H1 (cell line): ENCODE results near the gene PTTG1IP2. TPM values are rescaled to one million over a fixed set of nuclear protein-coding genes. Genes with fewer than 3 reads are reported as not detected.

ENCODE experiments used
- BACH1 ChIP-seq: IDR thresholded peaks from 2 replicates; pipeline ENCODE4 v1.6.1; 2012; ENCODE audit warnings: low read length, improper control_type of control experiment
- CHD7 ChIP-seq: fragments of 300-600 bp; sonication (generic); IDR thresholded peaks from 2 replicates; pipeline ENCODE4 v1.7.1; 2012; ENCODE audit warnings: low read length, moderate library complexity, mild to moderate bottlenecking, inconsistent platforms; ENCODE audit not compliant: insufficient replicate concordance
- RAD21 ChIP-seq, 2 experiments: IDR thresholded peaks in 1 of 2; conservative IDR thresholded peaks in 1 of 2; 2 replicates each; pipeline ENCODE4 v1.6.1; 2011; ENCODE audit warnings: low read depth in 2 of 2, low read length in 2 of 2, improper control_type of control experiment in 1 of 2, inconsistent platforms in 1 of 2, mild to moderate bottlenecking in 1 of 2, moderate library complexity in 1 of 2
- SP1 ChIP-seq: IDR thresholded peaks from 2 replicates; pipeline ENCODE4 v1.6.1; 2011; ENCODE audit warnings: low read depth, low read length
- SP4 ChIP-seq: IDR thresholded peaks from 2 replicates; pipeline ENCODE4 v1.6.1; 2012; ENCODE audit warnings: low read length, inconsistent platforms
- TEAD4 ChIP-seq: IDR thresholded peaks from 2 replicates; pipeline ENCODE4 v1.6.1; 2012; ENCODE audit warnings: low read depth, low read length, inconsistent platforms, mixed read lengths
- polyA plus RNA-seq, 7 experiments: library from polyadenylated mRNA; depleted of rRNA in 3 of 7; stranded (reverse) in 5 of 7; unstranded in 2 of 7; fragments of >200 nt in 5 of 7; fragments of 200-250 nt in 2 of 7; gene quantifications; 1 replicate in 5 of 7; 2 replicates in 1 of 7; 4 replicates in 1 of 7; pipeline versions ENCODE4 v1.2.1 to v1.2.3, GENCODE V29; 2011 to 2013; ENCODE audit warnings: missing spikeins in 2 of 7, mixed read lengths in 2 of 7
- total RNA-seq: library from RNA; stranded (reverse); fragmentation: NEBNext Ultra II Directional; extraction: Animal tissue kit (Norgen Biotek cat#: 25700); gene quantifications from 2 replicates; pipeline ENCODE4 v1.2.1, GENCODE V29; 2021

The PTTG1IP2 gene
- total and polyA plus RNA-seq, 2 of the 8 experiments (the other 6 are each of a cell fraction or from before 2014, with no cell fraction given) = not detected

GRCh38 chr7:90445633-90446032 lies 23.8 kb upstream of the PTTG1IP2 start (continued):
- no peak for TF ChIP-seq RAD21 (IDR thresholded peaks at IDR 0.05 in 1 of 2, conservative IDR thresholded peaks at IDR 0.05 in 1 of 2; ENCODE audit: low read depth in 2 of 2, low read length in 2 of 2)
- TF ChIP-seq SP1 = no peak
- no peak for TF ChIP-seq BACH1
- TF ChIP-seq TEAD4 = no peak
- TF ChIP-seq SP4 = no peak
- no peak for TF ChIP-seq CHD7
